ENCODE measurements around the gene ACOD1.

Gene ACOD1

GRCh38 chr13:76937281-76937820, 11.0 kb upstream of the ACOD1 start:
- no peak for TF ChIP-seq GATA2 (IDR thresholded peaks at IDR 0.05; ENCODE audit: low read depth, low read length)
- no peak for TF ChIP-seq GATA3 (IDR thresholded peaks at IDR 0.05; ENCODE audit: low read depth, low read length)

GRCh38 chr13:76939215-76939614, 9.1 kb upstream of the ACOD1 start:
- TF ChIP-seq GATA3 (IDR thresholded peaks at IDR 0.05; ENCODE audit: low read depth, low read length) (no peak), GATA2 (IDR thresholded peaks at IDR 0.05; ENCODE audit: low read depth, low read length) (no peak)

GRCh38 chr13:76942363-76942762, 5.9 kb upstream of the ACOD1 start:
- TF ChIP-seq GATA3 (IDR thresholded peaks at IDR 0.05; ENCODE audit: low read depth, low read length) (no peak), GATA2 (IDR thresholded peaks at IDR 0.05; ENCODE audit: low read depth, low read length) (no peak)

GRCh38 chr13:76943646-76944045, 4.7 kb upstream of the ACOD1 start:
- TF ChIP-seq GATA3 (IDR thresholded peaks at IDR 0.05; ENCODE audit: low read depth, low read length): no peak
- TF ChIP-seq GATA2 (IDR thresholded peaks at IDR 0.05; ENCODE audit: low read depth, low read length): no peak

GRCh38 chr13:76944456-76944855, 3.9 kb upstream of the ACOD1 start:
- TF ChIP-seq GATA3 (IDR thresholded peaks at IDR 0.05; ENCODE audit: low read depth, low read length): no peak
- no peak for TF ChIP-seq GATA2 (IDR thresholded peaks at IDR 0.05; ENCODE audit: low read depth, low read length)

- TF ChIP-seq GATA2 (IDR thresholded peaks at IDR 0.05; ENCODE audit: low read depth, low read length) (no peak), GATA3 (IDR thresholded peaks at IDR 0.05; ENCODE audit: low read depth, low read length) (no peak)
Observed at GRCh38 chr13:76950101-76950500, 1.8 kb downstream of the ACOD1 start.

GRCh38 chr13:76953968-76954367, 5.7 kb downstream of the ACOD1 start:
- TF ChIP-seq GATA2 (IDR thresholded peaks at IDR 0.05; ENCODE audit: low read depth, low read length) (no peak), GATA3 (IDR thresholded peaks at IDR 0.05; ENCODE audit: low read depth, low read length) (no peak)

GRCh38 chr13:76954538-76954937, 6.2 kb downstream of the ACOD1 start:
- TF ChIP-seq GATA2 (IDR thresholded peaks at IDR 0.05; ENCODE audit: low read depth, low read length) (no peak), GATA3 (IDR thresholded peaks at IDR 0.05; ENCODE audit: low read depth, low read length) (no peak)

- TF ChIP-seq GATA3 (IDR thresholded peaks at IDR 0.05; ENCODE audit: low read depth, low read length): no peak
- TF ChIP-seq GATA2 (IDR thresholded peaks at IDR 0.05; ENCODE audit: low read depth, low read length): no peak
Observed at GRCh38 chr13:76955193-76955592, 6.9 kb downstream of the ACOD1 start.

GRCh38 chr13:76955661-76956060, 7.3 kb downstream of the ACOD1 start:
- no peak for TF ChIP-seq GATA2 (IDR thresholded peaks at IDR 0.05; ENCODE audit: low read depth, low read length)
- TF ChIP-seq GATA3 (IDR thresholded peaks at IDR 0.05; ENCODE audit: low read depth, low read length): no peak

GRCh38 chr13:76958841-76959432, 10.6 kb downstream of the ACOD1 start:
- no peak for TF ChIP-seq GATA2 (IDR thresholded peaks at IDR 0.05; ENCODE audit: low read depth, low read length)
- no peak for TF ChIP-seq GATA3 (IDR thresholded peaks at IDR 0.05; ENCODE audit: low read depth, low read length)

- TF ChIP-seq GATA3 (IDR thresholded peaks at IDR 0.05; ENCODE audit: low read depth, low read length): no peak
- TF ChIP-seq GATA2 (IDR thresholded peaks at IDR 0.05; ENCODE audit: low read depth, low read length): no peak
Observed at GRCh38 chr13:76965759-76966421, 17.6 kb downstream of the ACOD1 start.

GRCh38 chr13:76967031-76967430, 18.7 kb downstream of the ACOD1 start:
- TF ChIP-seq GATA2 (IDR thresholded peaks at IDR 0.05; ENCODE audit: low read depth, low read length) (no peak), GATA3 (IDR thresholded peaks at IDR 0.05; ENCODE audit: low read depth, low read length) (no peak)

GRCh38 chr13:76968041-76968440, 19.7 kb downstream of the ACOD1 start:
- no peak for TF ChIP-seq GATA2 (IDR thresholded peaks at IDR 0.05; ENCODE audit: low read depth, low read length)
- TF ChIP-seq GATA3 (IDR thresholded peaks at IDR 0.05; ENCODE audit: low read depth, low read length): no peak

Measured in SH-SY5Y (cell line).